Stimulated activated CD8-positive, alpha-beta memory T cell treated with anti-CD3 and anti-CD28 coated beads, Interleukin-15, amount 100 ng/mL, for 48 hours (primary cell): Measurements from ENCODE around the gene ATF5.
"Not testable (repeated sequence)": the region's sequence is repeated elsewhere in the genome, so short reads cannot be mapped to it uniquely, and the experiment has no call there.

ENCODE experiments used
- DNase-seq, 2 donors: peaks; one replicate each; pipeline ENCODE4 v3.0.0-alpha.2; 2020; ENCODE audit warnings: low read depth in 2 of 2

Gene ATF5

GRCh38 chr19:49949742-49950589, 21.0 kb downstream of the ATF5 start:
- no peak for DNase-seq

GRCh38 chr19:49950590-49950948, 21.6 kb downstream of the ATF5 start:
- no peak for DNase-seq

GRCh38 chr19:49950956-49951526, 22.0 kb downstream of the ATF5 start:
- no peak for DNase-seq

DNA sequence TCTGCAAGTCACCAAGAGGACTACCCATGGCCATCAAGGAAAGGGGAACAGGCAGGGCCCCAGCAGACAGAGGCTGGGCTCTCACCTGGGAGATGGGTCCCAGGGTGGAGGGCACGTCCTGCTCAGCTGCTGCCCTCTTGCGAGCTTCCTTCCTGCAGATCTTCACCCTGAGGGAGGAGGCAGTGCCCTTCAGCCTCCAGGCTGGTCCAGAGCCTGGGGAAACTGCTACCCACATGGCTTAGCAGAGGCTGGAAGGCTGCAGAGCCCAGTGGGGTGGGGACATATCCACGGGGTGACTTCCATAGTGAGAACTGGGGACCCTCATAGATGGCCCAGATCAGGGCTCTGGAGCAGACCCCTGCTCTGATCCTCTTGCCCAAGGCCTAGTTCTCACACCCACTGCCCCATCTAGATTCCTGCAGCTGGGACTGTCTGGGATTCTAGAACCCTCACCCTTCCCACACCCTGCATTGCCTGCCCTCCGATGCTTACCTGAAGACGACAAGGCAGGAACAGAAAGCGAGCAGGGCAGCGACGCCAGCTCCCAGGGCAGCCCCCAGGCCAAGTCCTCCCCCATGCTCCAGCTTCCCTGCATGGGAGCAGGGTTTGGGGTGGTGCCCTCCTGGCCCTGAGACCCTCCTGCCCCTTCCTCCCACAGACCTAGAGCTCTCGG, 22.9 kb downstream of the ATF5 start:
- no peak for DNase-seq

DNA sequence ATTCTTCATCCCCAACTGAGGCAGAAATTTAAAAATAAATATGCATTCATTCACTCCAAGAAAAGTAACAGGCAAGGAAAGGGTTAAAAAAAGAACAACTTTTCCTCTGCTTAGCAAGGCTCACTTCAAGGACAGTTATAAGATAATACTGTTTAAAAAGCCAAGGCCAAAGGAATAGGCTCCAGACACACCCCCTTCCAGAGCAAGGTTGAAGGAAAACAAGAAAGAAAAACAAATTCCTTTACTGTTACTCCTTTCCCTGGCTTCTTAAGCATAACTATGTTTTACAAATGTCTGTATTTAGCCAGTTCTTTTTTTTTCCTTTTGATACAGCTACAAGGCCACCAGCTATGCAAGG, 23.5 kb downstream of the ATF5 start:
- DNase-seq = no peak

GRCh38 chr19:49952906-49953305, 23.9 kb downstream of the ATF5 start:
- DNase-seq = no peak

- DNase-seq = no peak
These were observed 24.4 kb downstream of the ATF5 start for GRCh38 chr19:49953416-49953815.

GRCh38 chr19:49954092-49954829, 25.3 kb downstream of the ATF5 start:
- no peak for DNase-seq

DNA sequence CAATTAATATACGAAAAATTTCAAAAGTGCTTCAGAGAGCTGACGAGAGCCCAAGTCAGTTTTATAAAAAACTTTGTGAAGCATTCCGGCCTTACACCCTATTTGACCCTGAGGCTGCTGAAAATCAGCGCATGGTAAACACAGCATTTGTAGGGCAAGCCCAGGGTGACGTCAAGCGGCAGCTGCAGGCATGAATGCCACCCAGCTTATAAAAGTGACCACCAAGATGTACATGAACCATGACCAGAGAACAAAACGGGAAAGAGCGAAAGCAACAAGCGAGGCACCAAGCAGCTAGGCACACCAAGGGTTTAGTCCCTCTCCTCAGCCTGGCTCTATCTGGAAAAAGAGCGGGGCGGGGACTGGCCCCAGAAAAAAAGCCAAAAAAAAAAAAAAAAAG, 25.9 kb downstream of the ATF5 start:
- no peak for DNase-seq

- no peak for DNase-seq
These were observed 27.1 kb downstream of the ATF5 start for GRCh38 chr19:49956115-49956495.

DNA sequence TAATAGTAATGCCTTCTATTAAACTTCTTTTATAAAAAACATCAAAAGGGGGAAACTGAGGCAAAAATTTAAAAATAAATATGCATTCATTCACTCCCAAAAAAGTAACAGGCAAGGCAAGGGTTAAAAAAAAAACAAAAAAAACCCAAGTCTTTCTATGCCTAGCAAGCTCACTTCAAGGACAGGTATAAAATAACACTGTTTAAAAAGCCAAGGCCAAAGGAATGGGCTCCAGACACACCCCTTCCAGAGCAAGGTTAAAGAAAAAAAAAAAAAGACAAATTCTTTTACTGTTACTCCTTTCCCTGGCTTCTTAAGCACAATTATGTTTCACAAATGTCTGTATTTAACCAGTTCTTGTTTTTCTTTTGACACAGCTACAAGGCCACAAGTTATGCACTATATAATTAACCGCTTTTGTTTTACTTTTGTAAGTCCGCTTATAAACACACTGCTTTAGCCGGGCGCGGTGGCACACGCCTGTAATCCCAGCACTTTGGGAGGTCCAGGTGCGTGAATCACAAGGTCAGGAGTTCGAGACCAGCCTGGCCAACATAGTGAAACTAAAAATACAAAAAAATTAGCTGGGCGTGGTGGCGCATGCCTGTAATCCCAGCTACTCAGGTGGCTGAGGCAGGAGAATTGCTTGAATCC, 28.4 kb downstream of the ATF5 start:
- no peak for DNase-seq

DNA sequence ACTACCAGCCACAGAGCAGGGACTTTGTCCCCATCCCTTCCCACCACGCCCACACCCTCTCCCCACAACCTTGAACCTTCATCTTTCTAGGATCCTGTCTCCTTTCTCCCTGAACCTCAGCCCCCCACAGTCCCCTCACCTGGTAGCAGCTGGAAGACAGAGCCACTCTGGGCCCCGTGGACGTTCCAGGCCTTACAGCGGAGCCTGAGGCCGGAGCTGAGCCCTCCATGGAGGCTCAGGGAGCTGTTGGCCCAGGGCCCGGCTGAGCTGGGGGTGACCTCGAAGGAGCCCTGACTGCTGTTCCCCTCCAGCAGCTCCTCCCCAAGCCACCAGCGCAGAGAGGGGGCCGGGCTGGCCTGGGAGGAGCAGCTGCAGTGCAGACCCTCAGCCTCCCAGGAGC, 29.1 kb downstream of the ATF5 start:
- DNase-seq = not testable (repeated sequence)

- not testable (repeated sequence) for DNase-seq
These were observed 29.6 kb downstream of the ATF5 start for GRCh38 chr19:49958596-49958995.

DNA sequence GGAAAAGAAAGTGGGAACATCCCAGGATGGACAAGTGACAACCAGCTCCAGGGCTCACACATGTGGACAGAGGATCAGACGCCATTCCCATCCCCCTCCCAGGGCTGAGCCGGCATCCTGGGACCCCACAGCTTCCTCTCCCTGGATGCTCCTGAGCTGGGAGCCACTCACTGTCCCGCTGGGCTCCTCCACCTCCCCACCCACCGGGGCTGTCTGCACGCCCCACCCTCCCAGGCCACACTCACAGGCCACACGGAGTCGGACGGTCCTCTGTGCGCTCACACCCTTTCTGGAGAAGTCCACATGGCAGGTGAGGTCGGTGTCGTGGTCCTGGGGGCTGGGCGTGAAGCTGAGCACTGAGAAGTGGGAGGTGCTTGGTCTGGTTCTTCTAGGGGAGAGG, 30.9 kb downstream of the ATF5 start:
- not testable (repeated sequence) for DNase-seq

DNA sequence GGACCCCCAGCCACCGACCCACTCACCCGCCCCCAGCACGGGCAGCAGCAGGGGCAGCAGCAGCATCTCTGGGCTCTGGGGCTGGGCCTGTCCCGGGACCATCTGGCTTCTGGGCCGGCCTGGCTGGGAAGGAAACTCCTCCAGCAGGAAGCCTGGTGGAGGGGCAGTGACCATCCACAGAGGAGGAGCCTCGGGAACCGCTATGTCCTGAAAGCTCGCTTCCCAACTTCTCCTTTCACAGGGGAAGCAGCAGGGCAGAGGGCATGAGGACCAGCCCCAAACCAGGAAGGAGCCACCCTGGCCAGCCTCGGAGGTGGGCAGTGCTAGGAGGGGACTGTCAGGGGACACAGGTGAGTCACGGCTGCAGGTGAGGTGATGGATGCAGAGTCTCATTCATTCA, 32.0 kb downstream of the ATF5 start, which contains the start of gene SIGLEC11:
TSS of gene SIGLEC11 (minus strand) at position 193 of the 400 bp plus-strand sequence. CDS start at position 102, 91 bp downstream.
- not testable (repeated sequence) for DNase-seq

DNA sequence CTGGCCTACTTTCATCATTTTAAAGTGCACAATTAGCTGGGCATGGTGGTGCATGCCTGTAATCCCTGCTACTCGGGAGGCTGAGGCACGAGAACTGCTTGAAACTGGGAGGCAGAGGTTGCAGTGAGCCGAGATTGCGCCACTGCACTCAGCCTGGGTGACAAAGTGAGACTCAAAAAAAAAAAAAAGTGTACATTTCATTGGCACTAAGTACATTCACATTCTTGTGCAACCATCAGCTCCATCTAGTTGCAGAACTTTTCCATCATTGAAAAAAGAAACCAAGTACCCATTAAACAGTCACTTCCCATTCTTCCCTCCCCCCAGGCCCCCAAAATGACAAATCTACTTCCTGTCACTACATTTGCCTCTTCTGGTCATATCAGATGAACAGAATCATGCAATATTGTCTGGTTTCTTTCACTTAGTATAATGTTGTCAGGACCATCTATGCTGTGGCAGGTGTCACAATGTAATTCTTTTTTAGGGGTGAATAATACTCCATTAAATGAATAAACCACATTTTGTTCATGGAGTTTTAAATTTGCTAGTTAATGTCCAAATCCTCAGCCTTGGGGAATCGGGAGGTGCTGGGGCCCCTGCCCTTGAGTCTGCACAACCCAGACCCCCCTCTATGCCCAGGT, 39.4 kb downstream of the ATF5 start:
- no peak for DNase-seq

DNA sequence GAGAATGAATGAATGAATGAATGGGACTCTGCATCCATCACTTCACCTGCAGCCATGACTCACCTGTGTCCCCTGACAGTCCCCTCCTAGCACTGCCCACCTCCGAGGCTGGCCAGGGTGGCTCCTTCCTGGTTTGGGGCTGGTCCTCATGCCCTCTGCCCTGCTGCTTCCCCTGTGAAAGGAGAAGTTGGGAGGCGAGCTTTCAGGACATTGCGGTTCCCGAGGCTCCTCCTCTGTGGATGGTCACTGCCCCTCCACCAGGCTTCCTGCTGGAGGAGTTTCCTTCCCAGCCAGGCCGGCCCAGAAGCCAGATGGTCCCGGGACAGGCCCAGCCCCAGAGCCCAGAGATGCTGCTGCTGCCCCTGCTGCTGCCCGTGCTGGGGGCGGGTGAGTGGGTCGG, 40.4 kb downstream of the ATF5 start:
- not testable (repeated sequence) for DNase-seq

- DNase-seq = no peak
These were observed 43.0 kb downstream of the ATF5 start for GRCh38 chr19:49971991-49972411.

DNA sequence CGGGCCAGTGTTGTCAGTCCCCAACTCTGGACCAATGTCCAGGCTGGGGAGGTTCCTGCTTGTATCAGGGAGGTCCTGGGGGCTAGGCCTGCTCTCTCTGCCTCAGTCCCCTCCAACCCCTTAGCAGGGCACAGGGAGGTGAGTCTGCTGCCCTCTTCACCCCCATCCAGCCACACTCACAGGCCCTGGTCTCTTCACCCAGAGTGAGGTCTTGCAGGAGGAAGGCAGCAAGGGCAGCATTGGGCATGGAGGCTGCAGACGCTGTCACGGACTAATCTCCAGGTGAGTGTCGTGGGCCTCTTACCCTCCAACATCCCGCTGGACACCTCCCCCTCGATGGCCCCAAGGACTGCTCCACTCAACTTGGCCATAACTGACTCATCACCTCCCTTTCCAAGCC, 43.8 kb downstream of the ATF5 start:
- no peak for DNase-seq

- no peak for DNase-seq
These were observed 45.0 kb downstream of the ATF5 start for GRCh38 chr19:49973987-49974386.

DNA sequence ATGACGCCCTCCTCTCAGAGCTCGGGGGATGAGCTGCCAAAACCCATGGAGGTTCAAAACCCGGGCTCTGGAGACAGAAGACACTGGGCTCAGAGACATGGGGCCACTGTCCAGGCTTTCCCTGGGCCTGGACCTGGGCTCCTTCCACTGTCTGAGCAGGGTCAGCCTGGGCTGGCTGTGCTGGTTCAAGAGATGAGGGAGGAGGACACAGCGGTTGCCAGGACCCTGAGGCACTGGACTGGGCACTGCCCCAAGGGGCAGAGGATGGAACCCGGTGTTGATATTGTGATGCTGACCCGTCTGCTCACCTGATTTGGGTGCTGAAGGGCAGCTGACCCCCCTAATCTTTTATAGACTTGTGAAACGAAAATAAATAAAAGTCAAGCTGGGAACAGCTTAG, 46.0 kb downstream of the ATF5 start:
- DNase-seq = no peak
